Prostate gland (tissue), 1 donor: ENCODE measurements around the gene SYT17.

Source experiments
- POLR2A ChIP-seq: fragments of 450-650 bp; IDR thresholded peaks from one replicate; pipeline ENCODE4 v1.6.1; 2016; ENCODE audit warnings: antibody characterized with exemption, mild to moderate bottlenecking
- POLR2AphosphoS5 ChIP-seq: sonication (generic); formaldehyde crosslinking; IDR thresholded peaks from one replicate; pipeline ENCODE4 v1.6.1; 2017; ENCODE audit warnings: antibody characterized with exemption

DNA sequence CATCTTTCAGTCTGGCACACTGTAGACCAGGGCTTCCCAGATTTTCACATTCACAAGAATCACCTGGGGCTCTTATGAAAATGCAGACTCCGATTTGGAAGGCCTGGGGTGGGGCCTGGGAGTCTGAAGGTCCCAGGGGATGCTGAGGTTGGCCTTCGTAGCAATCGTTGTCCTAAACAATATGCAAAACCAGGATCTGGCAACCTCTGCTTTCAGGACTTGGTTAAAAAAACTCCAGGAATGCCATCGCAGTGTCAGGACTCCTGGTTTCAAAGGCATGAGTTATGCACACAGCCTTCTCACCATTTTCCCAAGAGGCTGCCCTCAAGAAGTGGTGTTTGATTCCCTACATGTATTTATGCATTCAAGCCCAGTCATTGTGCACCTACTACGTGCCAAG, 124.1 kb downstream of the SYT17 start:
- TF ChIP-seq POLR2A (no peak), POLR2AphosphoS5 (no peak)
